GM13977 (cell line): ENCODE results near the gene UBE2O.

Experiments used
- DNase-seq: peaks from one replicate; pipeline ENCODE4 v3.0.0; 2012; ENCODE audit warnings: low spot score
- in situ Hi-C: fragments of 300-500 bp; cut with MboI; formaldehyde crosslinking; loops from one replicate; pipeline ENCODE4 v1.12.0; 2022; ENCODE audit warnings: low sequenced_read_pairs, low pct_unique_long_range_greater_than_20kb, mixed read lengths, inconsistent platforms; ENCODE audit not compliant: unreplicated experiment
- TF ChIP-seq, protein P1 (sequence below): IDR thresholded peaks from 2 replicates; pipeline ENCODE4 v1.5.1; 2012; ENCODE audit warnings: mild to moderate bottlenecking, control low read depth; ENCODE audit not compliant: insufficient read depth; ENCODE audit errors: extremely low read depth, missing control alignments

Gene UBE2O

DNA sequence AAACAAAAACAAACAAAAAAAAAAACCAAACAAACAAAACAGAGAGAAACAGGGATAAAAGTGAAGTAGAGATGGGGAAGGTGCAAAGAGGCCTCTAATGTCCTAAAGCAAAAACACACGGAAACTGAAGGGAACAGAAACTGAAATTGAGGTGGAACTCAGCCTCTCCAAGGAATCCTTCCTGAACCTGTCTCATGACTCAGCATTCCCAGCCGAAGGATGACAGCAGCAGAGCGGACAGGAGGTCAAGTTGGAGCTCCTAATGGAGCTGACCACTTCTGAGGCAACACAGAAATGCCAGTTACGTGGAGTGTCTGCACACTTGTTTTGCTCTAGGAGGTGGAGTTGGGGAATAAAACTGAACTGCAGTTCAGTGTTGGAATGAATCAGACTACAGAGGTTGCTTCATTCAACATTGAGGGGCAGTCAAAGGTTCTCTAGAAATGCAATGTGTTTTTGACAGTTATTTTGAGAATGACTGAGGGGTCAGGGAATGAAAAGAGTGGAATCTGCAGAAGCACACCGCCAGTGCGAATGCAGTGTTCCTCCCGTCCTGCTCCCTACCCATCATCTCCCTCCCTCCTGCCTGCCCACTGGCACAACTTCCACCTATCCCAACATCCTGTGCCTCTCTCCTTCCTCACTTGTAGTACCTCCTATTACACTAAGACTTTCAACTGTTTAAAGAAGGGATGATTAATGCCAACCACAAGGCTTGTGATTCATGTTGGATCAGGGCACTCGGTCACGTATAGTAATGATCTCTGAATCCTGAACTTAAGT lies 6.3 kb downstream of the UBE2O start:
- no peak for DNase-seq
- in situ Hi-C loops = no loop called here
- TF ChIP-seq, protein P1, sequence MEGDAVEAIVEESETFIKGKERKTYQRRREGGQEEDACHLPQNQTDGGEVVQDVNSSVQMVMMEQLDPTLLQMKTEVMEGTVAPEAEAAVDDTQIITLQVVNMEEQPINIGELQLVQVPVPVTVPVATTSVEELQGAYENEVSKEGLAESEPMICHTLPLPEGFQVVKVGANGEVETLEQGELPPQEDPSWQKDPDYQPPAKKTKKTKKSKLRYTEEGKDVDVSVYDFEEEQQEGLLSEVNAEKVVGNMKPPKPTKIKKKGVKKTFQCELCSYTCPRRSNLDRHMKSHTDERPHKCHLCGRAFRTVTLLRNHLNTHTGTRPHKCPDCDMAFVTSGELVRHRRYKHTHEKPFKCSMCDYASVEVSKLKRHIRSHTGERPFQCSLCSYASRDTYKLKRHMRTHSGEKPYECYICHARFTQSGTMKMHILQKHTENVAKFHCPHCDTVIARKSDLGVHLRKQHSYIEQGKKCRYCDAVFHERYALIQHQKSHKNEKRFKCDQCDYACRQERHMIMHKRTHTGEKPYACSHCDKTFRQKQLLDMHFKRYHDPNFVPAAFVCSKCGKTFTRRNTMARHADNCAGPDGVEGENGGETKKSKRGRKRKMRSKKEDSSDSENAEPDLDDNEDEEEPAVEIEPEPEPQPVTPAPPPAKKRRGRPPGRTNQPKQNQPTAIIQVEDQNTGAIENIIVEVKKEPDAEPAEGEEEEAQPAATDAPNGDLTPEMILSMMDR = no peak

DNA sequence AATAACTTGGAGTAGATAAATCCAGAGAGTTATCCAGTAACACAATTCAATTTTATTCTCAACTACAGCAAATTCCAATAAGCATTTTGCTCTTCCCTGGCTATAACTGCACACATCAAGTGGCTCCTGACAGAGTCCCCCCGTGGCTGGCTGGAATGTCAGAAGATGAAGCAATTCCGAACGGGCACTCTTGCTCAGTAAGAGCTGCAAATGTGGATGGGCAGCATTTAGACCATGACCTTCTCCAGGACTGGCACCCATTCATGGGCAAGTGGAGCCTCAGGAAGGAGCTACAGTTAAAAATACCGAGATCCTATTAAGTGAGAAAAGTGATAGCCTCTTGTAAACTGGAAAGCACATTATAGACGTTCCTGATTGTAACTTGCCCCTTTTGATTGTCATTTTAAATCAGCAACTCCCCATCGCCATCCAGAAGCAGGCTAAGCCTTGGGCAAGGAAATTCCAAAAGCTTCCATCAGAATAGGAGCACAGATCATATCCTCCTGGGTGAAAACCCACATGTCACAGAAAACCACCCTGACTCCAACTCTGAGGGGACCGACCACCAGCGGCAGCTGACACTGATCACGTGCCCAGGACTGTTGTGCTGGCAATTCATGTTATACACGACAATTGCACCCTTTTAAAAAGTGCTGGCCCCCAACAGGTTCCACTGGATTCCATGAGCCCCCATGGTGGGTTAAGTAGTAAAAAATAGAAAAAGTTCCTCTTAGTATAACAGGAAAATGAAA lies 7.1 kb downstream of the UBE2O start:
- no peak for DNase-seq
- TF ChIP-seq, protein P1 = no peak
- in situ Hi-C loops = no loop called here

DNA sequence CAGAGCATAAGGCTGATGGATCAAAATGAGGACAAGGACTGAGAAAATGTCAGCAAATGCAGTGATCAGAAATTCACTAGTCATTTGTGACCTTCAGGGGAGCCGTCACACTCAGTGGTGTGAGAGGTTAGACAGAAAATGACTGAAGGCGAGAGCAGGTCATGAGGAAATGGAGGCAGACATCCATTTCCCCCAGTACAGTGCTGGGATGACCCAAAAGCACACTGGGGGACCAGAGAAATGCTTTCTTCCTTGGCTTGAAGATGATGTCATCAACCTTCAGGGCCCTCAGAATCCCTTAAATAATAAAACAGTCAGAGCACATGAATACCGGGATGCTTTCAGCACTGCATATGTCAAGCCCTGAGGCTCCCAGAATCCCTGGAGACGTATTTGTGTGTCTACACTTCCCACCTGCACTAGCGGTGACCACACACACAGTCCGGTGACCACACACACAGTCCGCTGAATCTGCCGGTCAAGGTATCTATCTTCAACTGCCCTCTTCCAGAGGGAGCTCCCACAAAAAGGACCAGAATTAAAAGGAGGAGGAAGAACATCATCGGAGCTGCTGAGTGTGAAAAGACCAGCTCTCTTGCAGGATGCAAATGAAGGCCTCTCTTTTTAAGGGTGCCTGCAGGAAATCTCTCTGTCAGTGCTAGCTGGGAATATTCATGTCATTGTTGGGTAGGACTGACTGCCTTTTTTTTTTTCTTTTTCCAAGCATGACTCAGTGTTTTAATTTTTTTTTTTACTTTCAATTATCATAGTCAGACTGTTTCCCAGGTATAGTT lies 8.2 kb downstream of the UBE2O start:
- DNase-seq = no peak
- TF ChIP-seq, protein P1 = no peak
- in situ Hi-C loops = no loop called here

DNA sequence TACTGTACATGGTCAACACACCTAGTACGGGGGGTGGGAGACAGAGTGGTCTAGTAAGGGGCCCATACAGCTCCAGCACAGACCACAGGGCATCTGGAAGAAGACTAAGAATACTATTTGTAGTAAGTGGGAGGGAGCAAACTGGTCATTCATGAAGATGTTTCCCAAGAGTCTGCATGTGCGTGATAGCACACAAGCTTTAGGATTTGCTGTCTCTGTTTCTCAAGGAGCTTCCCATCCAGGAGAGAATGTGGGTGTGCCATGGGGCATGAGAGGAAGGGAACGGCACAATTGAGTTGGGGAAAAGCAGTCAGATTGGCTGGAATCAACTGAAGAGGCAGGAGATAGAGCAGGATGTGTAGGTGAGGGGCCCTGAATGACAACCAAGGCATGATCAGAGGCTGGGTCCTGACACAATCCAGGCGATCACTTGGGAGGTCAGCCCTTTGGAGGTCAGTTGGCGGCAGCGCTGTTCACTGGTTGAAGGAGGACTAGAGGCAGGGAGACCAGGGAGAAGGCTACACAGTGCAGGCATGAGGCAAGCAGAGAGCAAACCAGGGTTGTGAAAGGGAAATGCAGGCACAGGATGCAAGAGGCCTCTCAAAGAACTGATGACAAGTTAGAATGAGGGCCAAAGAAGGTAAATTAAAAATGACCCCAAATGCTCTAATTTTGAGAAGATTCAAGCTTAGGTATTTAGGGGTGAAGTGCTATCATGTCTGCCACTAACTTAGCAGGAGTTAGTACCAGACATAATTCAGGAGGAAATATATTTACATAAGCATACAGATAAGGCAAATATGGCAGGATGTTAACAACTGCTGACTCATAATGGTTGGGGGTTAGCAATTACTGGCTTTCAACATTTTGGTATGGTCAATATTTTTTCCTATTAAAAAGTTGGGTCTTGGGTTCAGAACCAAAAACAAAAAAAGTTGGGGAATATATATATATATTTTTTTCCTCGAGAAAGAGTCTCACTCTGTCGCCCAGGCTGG lies 10.3 kb downstream of the UBE2O start:
- no peak for DNase-seq
- in situ Hi-C loops = no loop called here
- TF ChIP-seq, protein P1 = no peak

DNA sequence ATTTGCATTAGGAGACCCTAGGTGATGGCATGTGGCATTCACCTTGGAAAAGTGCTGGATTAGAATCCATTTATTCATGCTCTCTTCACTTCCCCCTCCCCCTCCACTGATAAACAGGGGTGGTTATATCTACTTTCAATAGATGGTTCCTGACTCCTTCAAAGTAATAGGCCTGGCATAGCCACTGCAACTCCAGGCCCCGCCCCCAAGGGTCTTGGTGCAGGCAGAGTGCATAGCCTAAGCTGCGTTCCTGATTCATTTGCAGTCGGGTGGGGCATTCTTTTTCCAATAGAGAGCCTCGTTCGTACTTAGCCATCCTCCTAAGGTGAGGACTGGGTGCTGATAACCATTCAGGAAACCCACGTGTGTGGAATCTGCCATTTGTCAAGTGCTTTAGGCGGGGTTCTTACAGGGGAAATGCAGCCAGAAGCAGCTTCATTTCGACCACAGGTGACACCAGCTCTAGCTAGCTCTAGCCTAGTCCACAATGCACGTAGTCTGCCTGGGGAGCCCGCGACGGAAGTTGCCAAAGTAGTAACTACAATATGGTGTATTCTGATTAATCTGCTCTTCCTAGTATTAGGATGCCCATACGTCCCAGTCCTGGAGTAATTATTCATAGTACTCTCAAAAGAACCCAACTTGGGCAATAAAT lies 11.1 kb downstream of the UBE2O start:
- TF ChIP-seq, protein P1 = no peak
- in situ Hi-C loops = no loop called here
- DNase-seq = no peak
